IMR-90 (cell line): ENCODE results near the gene ERVFRD-1. TPM values are rescaled to one million over a fixed set of nuclear protein-coding genes. Genes with fewer than 3 reads are reported as not detected.
A peak's percentile ranks its signal among the peaks of the same experiment; 100 is the strongest.

ENCODE experiments used
- ATAC-seq: fragments of 200-7000 bp; cut with Tn5 transposase; 2 replicates; pipeline ENCODE4 v1.9.1; 2020; ENCODE audit warnings: low read depth, mild to moderate bottlenecking, moderate library complexity
- BruUV-seq: library from RNA; stranded (reverse); fragments of 400-500 nt; replicated peaks from 2 replicates; lab custom pipeline; 2021; lab: Mats Ljungman, UMichigan
- CTCF ChIA-PET: fragments of 300-600 bp; formaldehyde crosslinking; extraction: SDS; loops from one replicate; lab custom pipeline; 2021; ENCODE audit warnings: antibody characterized with exemption; lab: Yijun Ruan, JAX
- POLR2A ChIA-PET: fragments of 300-600 bp; sonication (Branson Sonifier 250); formaldehyde crosslinking; loops from one replicate; lab custom pipeline; 2022; ENCODE audit warnings: antibody characterized with exemption; ENCODE audit not compliant: unreplicated experiment; lab: Charles Lee
- DNase-seq: peaks from one replicate; pipeline ENCODE4 v3.0.0; 2013
- H2AFZ ChIP-seq: replicated peaks from 2 replicates; pipeline ENCODE3; 2013; ENCODE audit warnings: low read length, mild to moderate bottlenecking; ENCODE audit not compliant: poor library complexity
- H2AK5ac ChIP-seq: 2 replicates; pipeline ENCODE4 v1.6.1; 2013; ENCODE audit warnings: low read depth, low read length, inconsistent platforms
- H2AK9ac ChIP-seq: replicated peaks from 2 replicates; pipeline ENCODE3; 2013; ENCODE audit warnings: mild to moderate bottlenecking, low read depth, low read length, moderate library complexity; ENCODE audit not compliant: poor library complexity
- H2BK120ac ChIP-seq: 2 replicates; pipeline ENCODE4 v1.6.1; 2013; ENCODE audit warnings: low read depth, low read length, inconsistent platforms
- H2BK15ac ChIP-seq: 3 replicates; pipeline ENCODE4 v1.6.1; 2013; ENCODE audit warnings: low read depth, low read length, inconsistent platforms
- H2BK20ac ChIP-seq: 2 replicates; pipeline ENCODE4 v1.6.1; 2013; ENCODE audit warnings: low read depth, mild to moderate bottlenecking, inconsistent platforms, low read length, moderate library complexity
- H2BK5ac ChIP-seq: 2 replicates; pipeline ENCODE4 v1.6.1; 2013; ENCODE audit warnings: mild to moderate bottlenecking, low read depth, low read length, inconsistent platforms; ENCODE audit not compliant: poor library complexity, severe bottlenecking
- H3K14ac ChIP-seq: replicated peaks from 2 replicates; pipeline ENCODE4 v1.6.1; 2013; ENCODE audit warnings: low read depth, low read length, inconsistent platforms
- H3K18ac ChIP-seq: 2 replicates; pipeline ENCODE4 v1.6.1; 2013; ENCODE audit warnings: low read depth, low read length, control low read depth
- H3K23ac ChIP-seq: 2 replicates; pipeline ENCODE4 v1.6.1; 2013; ENCODE audit warnings: low read depth, low read length, inconsistent platforms
- H3K27ac ChIP-seq: 2 replicates; pipeline ENCODE4 v1.5.1; 2013; ENCODE audit warnings: mild to moderate bottlenecking, control low read depth, low read length; ENCODE audit not compliant: insufficient read depth
- H3K27me3 ChIP-seq: 2 replicates; pipeline ENCODE4 v1.6.1; 2013; ENCODE audit warnings: low read length; ENCODE audit not compliant: control insufficient read depth, insufficient read depth
- H3K36me3 ChIP-seq: 2 replicates; pipeline ENCODE4 v1.6.1; 2013; ENCODE audit warnings: low read length, mixed read lengths; ENCODE audit not compliant: control insufficient read depth, insufficient read depth
- H3K4ac ChIP-seq: 2 replicates; pipeline ENCODE4 v1.6.1; 2013; ENCODE audit warnings: low read depth, low read length, inconsistent platforms
- H3K4me1 ChIP-seq: 2 replicates; pipeline ENCODE4 v1.6.1; 2013; ENCODE audit warnings: low read length, mixed read lengths; ENCODE audit not compliant: control insufficient read depth, insufficient read depth
- H3K4me2 ChIP-seq: 2 replicates; pipeline ENCODE4 v1.6.1; 2013; ENCODE audit warnings: low read depth, mild to moderate bottlenecking, control low read depth, low read length, moderate library complexity
- H3K4me3 ChIP-seq: 2 replicates; pipeline ENCODE4 v1.5.1; 2013; ENCODE audit warnings: low read depth, mild to moderate bottlenecking, control low read depth, low read length, moderate library complexity; ENCODE audit not compliant: insufficient read depth
- H3K56ac ChIP-seq: 2 replicates; pipeline ENCODE4 v1.6.1; 2013; ENCODE audit warnings: low read length, inconsistent platforms; ENCODE audit not compliant: insufficient read depth; ENCODE audit errors: extremely low read depth
- H3K79me1 ChIP-seq, 2 experiments: 2 replicates each; pipeline ENCODE4 v1.6.1; 2013; ENCODE audit warnings: low read length in 2 of 2, inconsistent platforms in 1 of 2, low read depth in 1 of 2
- H3K9ac ChIP-seq: 2 replicates; pipeline ENCODE4 v1.6.1; 2013; ENCODE audit warnings: low read depth, low read length, control low read depth
- H3K9me1 ChIP-seq: 2 replicates; pipeline ENCODE4 v1.6.1; 2013; ENCODE audit warnings: low read length, inconsistent platforms; ENCODE audit not compliant: insufficient read depth
- H3K9me3 ChIP-seq: 2 replicates; pipeline ENCODE4 v1.6.1; 2013; ENCODE audit warnings: low read length; ENCODE audit not compliant: control insufficient read depth, insufficient read depth
- H4K20me1 ChIP-seq: 2 replicates; pipeline ENCODE4 v1.6.1; 2013; ENCODE audit warnings: low read length, inconsistent platforms; ENCODE audit not compliant: insufficient read depth
- H4K5ac ChIP-seq: 2 replicates; pipeline ENCODE4 v1.6.1; 2013; ENCODE audit warnings: mild to moderate bottlenecking, low read depth, low read length, control low read depth
- H4K8ac ChIP-seq, 2 experiments: 2 replicates each; pipeline ENCODE4 v1.6.1; 2013; ENCODE audit warnings: low read depth in 2 of 2, low read length in 2 of 2, control low read depth in 1 of 2, inconsistent platforms in 1 of 2
- H4K91ac ChIP-seq: 2 replicates; pipeline ENCODE4 v1.6.1; 2013; ENCODE audit warnings: low read depth, low read length, inconsistent platforms; ENCODE audit not compliant: insufficient read depth
- BHLHE40 ChIP-seq: fragments of 150-350 bp; IDR thresholded peaks from 2 replicates; pipeline ENCODE4 v1.6.1; 2016; ENCODE audit warnings: mild to moderate bottlenecking, low read depth, low read length
- CEBPB ChIP-seq: IDR thresholded peaks from 2 replicates; pipeline ENCODE4 v1.6.1; 2012; ENCODE audit warnings: low read depth, low read length, improper control_type of control experiment
- CHD1 ChIP-seq: IDR thresholded peaks from 2 replicates; pipeline ENCODE4 v1.6.1; 2012; ENCODE audit warnings: low read depth, low read length, improper control_type of control experiment
- CTCF ChIP-seq: conservative IDR thresholded peaks from 2 replicates; pipeline ENCODE4 v1.5.1; 2012; ENCODE audit warnings: mild to moderate bottlenecking, low read depth, low read length, improper control_type of control experiment
- ELK1 ChIP-seq: fragments of 150-350 bp; IDR thresholded peaks from 2 replicates; pipeline ENCODE4 v1.6.1; 2016; ENCODE audit warnings: low read depth, mild to moderate bottlenecking, low read length, moderate library complexity, borderline replicate concordance
- FOS ChIP-seq: fragments of 150-350 bp; IDR thresholded peaks from 2 replicates; pipeline ENCODE4 v1.6.1; 2016; ENCODE audit warnings: low read depth, low read length
- MAFK ChIP-seq: IDR thresholded peaks from 2 replicates; pipeline ENCODE4 v1.6.1; 2012; ENCODE audit warnings: low read depth, low read length, improper control_type of control experiment
- MAZ ChIP-seq: IDR thresholded peaks from 2 replicates; pipeline ENCODE4 v1.6.1; 2012; ENCODE audit warnings: low read depth, mild to moderate bottlenecking, low read length, improper control_type of control experiment, moderate library complexity, borderline replicate concordance
- MXI1 ChIP-seq: IDR thresholded peaks from 2 replicates; pipeline ENCODE4 v1.6.1; 2012; ENCODE audit warnings: low read depth, mild to moderate bottlenecking, low read length, moderate library complexity, borderline replicate concordance
- NFE2L2 ChIP-seq: fragments of 150-350 bp; IDR thresholded peaks from 2 replicates; pipeline ENCODE4 v1.6.1; 2016; ENCODE audit warnings: low read depth, mild to moderate bottlenecking, low read length
- POLR2A ChIP-seq: IDR thresholded peaks from 2 replicates; pipeline ENCODE4 v1.6.1; 2012; ENCODE audit warnings: mild to moderate bottlenecking, low read depth, low read length
- RAD21 ChIP-seq: IDR thresholded peaks from 2 replicates; pipeline ENCODE4 v1.6.1; 2012; ENCODE audit warnings: low read length, improper control_type of control experiment
- RCOR1 ChIP-seq: IDR thresholded peaks from 2 replicates; pipeline ENCODE4 v1.6.1; 2012; ENCODE audit warnings: mild to moderate bottlenecking, low read length, improper control_type of control experiment; ENCODE audit not compliant: insufficient replicate concordance
- RFX5 ChIP-seq: IDR thresholded peaks from 2 replicates; pipeline ENCODE4 v1.8.0; 2012; ENCODE audit warnings: low read depth, mild to moderate bottlenecking, low read length, moderate library complexity
- SMC3 ChIP-seq: fragments of 150-350 bp; IDR thresholded peaks from 2 replicates; pipeline ENCODE4 v1.6.1; 2016; ENCODE audit warnings: low read depth, mild to moderate bottlenecking, antibody characterized with exemption, low read length, moderate library complexity
- USF2 ChIP-seq: fragments of 150-350 bp; IDR thresholded peaks from 2 replicates; pipeline ENCODE4 v1.6.1; 2017; ENCODE audit warnings: mild to moderate bottlenecking, antibody characterized with exemption, low read length, low read depth
- WGBS, 2 experiments: methylation state at CpG; one replicate each; pipeline versions ENCODE4 v1.1.5 to v1.1.7; 2013; ENCODE audit warnings: missing lambda C conversion rate in 2 of 2; ENCODE audit not compliant: insufficient read length in 1 of 2; ENCODE audit errors: extremely low coverage in 2 of 2; 5-methylcytosine and 5-hydroxymethylcytosine counted together
- dilution Hi-C: fragments of 300-500 bp; cut with HindIII; formaldehyde crosslinking; loops from one replicate; pipeline ENCODE4 v1.14.3; 2018; ENCODE audit warnings: low sequenced_read_pairs; ENCODE audit not compliant: unreplicated experiment
- in situ Hi-C: fragments of 300-500 bp; cut with MboI; formaldehyde crosslinking; loops from 3 replicates; pipeline ENCODE4 v1.14.3; 2019; ENCODE audit warnings: low sequenced_read_pairs, inconsistent platforms, mixed read lengths
- intact Hi-C: fragments of 100-400 bp; cut with micrococcal nuclease; formaldehyde crosslinking; loops from 2 replicates; pipeline ENCODE4 v1.10.0; 2022
- polyA plus RNA-seq, 3 experiments: library from polyadenylated mRNA; depleted of rRNA; stranded (reverse); fragments of >200 nt; gene quantifications; 2 replicates each; pipeline ENCODE4 v1.2.3, GENCODE V29; 2012; ENCODE audit warnings: low replicate concordance in 1 of 3
- total RNA-seq: library from RNA; depleted of rRNA; stranded (reverse); fragments of >200 nt; gene quantifications from 2 replicates; pipeline ENCODE4 v1.2.3, GENCODE V29; 2012

ERVFRD-1 gene
- total and polyA plus RNA-seq, 2 of the 4 experiments (the other 2 are of a cell fraction): not detected

GRCh38 chr6:11067348-11067747 is 44.2 kb downstream of the ERVFRD-1 start:
- no peaks in the 10 kb centered on the region for H3K9me1 ChIP-seq
- no peak overlapping the region for H2AFZ ChIP-seq
- no peak overlapping the region for H2AK9ac ChIP-seq
- H4K91ac ChIP-seq: no peak overlapping the region
- no peak for ATAC-seq
- H3K9me3 ChIP-seq: 0 out of 2 replicates have a peak, but pooled peaks cover 3% of the 10 kb centered on the region
- no CpG with 5 or more reads among the region's 2 CpGs for WGBS, 2 experiments
- no peaks in the 10 kb centered on the region for H4K20me1 ChIP-seq
- CTCF ChIA-PET: interaction anchor here (1.2 to 1.5 kb wide), 2 partner anchors 113 to 116 kb away, joined by 4 to 9 read pairs; no protein-coding TSS in a partner anchor
- H3K4me2 ChIP-seq: no peak overlapping the region
- H2BK5ac ChIP-seq: no peak overlapping the region
- no TSS peak for BruUV-seq
- H3K36me3 ChIP-seq: no peaks in the 10 kb centered on the region
- H4K8ac ChIP-seq: no peak overlapping the region
- in situ Hi-C loops (loop anchor here (5.0 to 25.0 kb wide), 2 partner anchors 115 to 580 kb away; no protein-coding TSS in a partner anchor), intact Hi-C loops (loop anchor here (5.0 kb wide), 1 partner anchor 230 kb away; the partner anchor contains the start of gene MAK), dilution Hi-C loops (no loop called here)
- POLR2A ChIA-PET: no interaction called here
- no peak overlapping the region for H3K14ac ChIP-seq
- no peak overlapping the region for H3K4me3 ChIP-seq
- H3K79me1 ChIP-seq: no peaks in the 10 kb centered on the region
- 0 out of 2 replicates have a peak overlapping the region, but pooled peaks have one; percentile 4 for H3K4ac ChIP-seq
- H3K27me3 ChIP-seq: peaks cover 9% of the 10 kb centered on the region
- no peaks in the 10 kb centered on the region for H3K4me1 ChIP-seq
- DNase-seq: no peak
- no peak overlapping the region for H3K56ac ChIP-seq
- H2BK15ac ChIP-seq: no peak overlapping the region
- H2BK20ac ChIP-seq: no peak overlapping the region; the same call in 1 of the 2 replicates
- no peak overlapping the region for H3K27ac ChIP-seq
- no peak overlapping the region for H3K18ac ChIP-seq
- H3K9ac ChIP-seq: no peak overlapping the region
- no peak overlapping the region for H2BK120ac ChIP-seq
- no peak overlapping the region for H3K23ac ChIP-seq
- no peak overlapping the region for H4K5ac ChIP-seq
- no peak for TF ChIP-seq MAFK
- no peak for TF ChIP-seq RFX5
- TF ChIP-seq CEBPB: no peak
- no peak for TF ChIP-seq MAZ
- no peak for TF ChIP-seq FOS
- TF ChIP-seq RCOR1: no peak
- TF ChIP-seq NFE2L2: no peak
- TF ChIP-seq CTCF: no peak
- no peak for TF ChIP-seq POLR2A
- no peak for TF ChIP-seq BHLHE40
- no peak for TF ChIP-seq ELK1
- TF ChIP-seq MXI1: no peak
- no peak for TF ChIP-seq RAD21
- no peak for TF ChIP-seq CHD1
- TF ChIP-seq SMC3: no peak
- no peak for TF ChIP-seq USF2
- H2AK5ac ChIP-seq: no peak overlapping the region
